ENCODE measurements around the gene MSLN.
A peak's percentile ranks its signal among the peaks of the same experiment; 100 is the strongest.

MSLN gene

GRCh38 chr16:715477-716199 lies 44.9 kb upstream of the MSLN start:
- peak overlapping the region; percentile 58 for H3K4me3 ChIP-seq (ENCODE audit: low read length)
- DNase-seq (ENCODE audit: low read depth) = no peak
- TF ChIP-seq CTCF (conservative IDR thresholded peaks at IDR 0.05; ENCODE audit: low read length) = no peak

- DNase-seq (ENCODE audit: low read depth) = peak; percentile 38
- no peak for TF ChIP-seq CTCF (conservative IDR thresholded peaks at IDR 0.05; ENCODE audit: low read length)
- H3K4me3 ChIP-seq (ENCODE audit: low read length) = peak overlapping the region; percentile 58
These were observed 44.4 kb upstream of the MSLN start for GRCh38 chr16:716200-716568.

- TF ChIP-seq CTCF (conservative IDR thresholded peaks at IDR 0.05; ENCODE audit: low read length) = no peak
- no peak for DNase-seq (ENCODE audit: low read depth)
- no peak overlapping the region for H3K4me3 ChIP-seq (ENCODE audit: low read length)
These were observed 43.7 kb upstream of the MSLN start for GRCh38 chr16:716768-717325.

- no peak for TF ChIP-seq CTCF (conservative IDR thresholded peaks at IDR 0.05; ENCODE audit: low read length)
- H3K4me3 ChIP-seq (ENCODE audit: low read length) = no peak overlapping the region
- no peak for DNase-seq (ENCODE audit: low read depth)
These were observed 42.9 kb upstream of the MSLN start for GRCh38 chr16:717450-718245.

GRCh38 chr16:718389-718788 lies 42.1 kb upstream of the MSLN start:
- TF ChIP-seq CTCF (conservative IDR thresholded peaks at IDR 0.05; ENCODE audit: low read length) = no peak
- no peak for DNase-seq (ENCODE audit: low read depth)
- H3K4me3 ChIP-seq (ENCODE audit: low read length) = no peak overlapping the region

GRCh38 chr16:718922-719321 lies 41.6 kb upstream of the MSLN start:
- DNase-seq (ENCODE audit: low read depth) = no peak
- no peak overlapping the region for H3K4me3 ChIP-seq (ENCODE audit: low read length)
- TF ChIP-seq CTCF (conservative IDR thresholded peaks at IDR 0.05; ENCODE audit: low read length) = no peak
